Hematopoietic multipotent progenitor cell treated with erythropoietin and hydrocortisone succinate and interleukin-3 and kit ligand, for 15 days (in vitro differentiated cells): ENCODE measurements around the gene FRMD8.
"Not testable (repeated sequence)": the region's sequence is repeated elsewhere in the genome, so short reads cannot be mapped to it uniquely, and the experiment has no call there.

Experiments used
- DNase-seq: peaks from one replicate; pipeline ENCODE4 v3.0.0-alpha.2; 2015; ENCODE audit warnings: low spot score

FRMD8 gene

GRCh38 chr11:65435411-65435931 is 49.0 kb downstream of the FRMD8 start:
- no peak for DNase-seq

- DNase-seq: no peak
These were observed 49.6 kb downstream of the FRMD8 start for GRCh38 chr11:65435981-65436411.

- no peak for DNase-seq
These were observed 50.1 kb downstream of the FRMD8 start for GRCh38 chr11:65436412-65437032.

GRCh38 chr11:65437436-65438227 is 51.2 kb downstream of the FRMD8 start:
- no peak for DNase-seq

- DNase-seq: peak; percentile 11
These were observed 52.1 kb downstream of the FRMD8 start for GRCh38 chr11:65438257-65439151.

GRCh38 chr11:65439331-65440181 is 53.1 kb downstream of the FRMD8 start:
- DNase-seq: peak; percentile 12

- peak; percentile 15 for DNase-seq
These were observed 54.5 kb downstream of the FRMD8 start for GRCh38 chr11:65440831-65441499.

GRCh38 chr11:65442842-65443331 is 56.5 kb downstream of the FRMD8 start:
- peak; percentile 17 for DNase-seq

- peak; percentile 14 for DNase-seq
These were observed 58.0 kb downstream of the FRMD8 start for GRCh38 chr11:65444314-65445051.

GRCh38 chr11:65445101-65445603 is 58.7 kb downstream of the FRMD8 start:
- DNase-seq: peak; percentile 10

GRCh38 chr11:65445604-65446445 is 59.4 kb downstream of the FRMD8 start:
- peak; percentile 7 for DNase-seq

- peak; percentile 22 for DNase-seq
These were observed 60.2 kb downstream of the FRMD8 start for GRCh38 chr11:65446446-65447277.

GRCh38 chr11:65448074-65448417 is 61.6 kb downstream of the FRMD8 start:
- DNase-seq: no peak

GRCh38 chr11:65448418-65449105 is 62.1 kb downstream of the FRMD8 start:
- DNase-seq: peak; percentile 37

GRCh38 chr11:65451301-65451700 is 64.9 kb downstream of the FRMD8 start:
- DNase-seq: not testable (repeated sequence)

GRCh38 chr11:65452259-65452658 is 65.8 kb downstream of the FRMD8 start:
- not testable (repeated sequence) for DNase-seq

GRCh38 chr11:65452806-65453490 is 66.5 kb downstream of the FRMD8 start:
- DNase-seq: no peak
